ENCODE data around the gene FAM216A. TPM values are rescaled to one million over a fixed set of nuclear protein-coding genes. Genes with fewer than 3 reads are reported as not detected.
A peak's percentile ranks its signal among the peaks of the same experiment; 100 is the strongest.
"Not testable (repeated sequence)": the region's sequence is repeated elsewhere in the genome, so short reads cannot be mapped to it uniquely, and the experiment has no call there.

FAM216A gene, protein sequence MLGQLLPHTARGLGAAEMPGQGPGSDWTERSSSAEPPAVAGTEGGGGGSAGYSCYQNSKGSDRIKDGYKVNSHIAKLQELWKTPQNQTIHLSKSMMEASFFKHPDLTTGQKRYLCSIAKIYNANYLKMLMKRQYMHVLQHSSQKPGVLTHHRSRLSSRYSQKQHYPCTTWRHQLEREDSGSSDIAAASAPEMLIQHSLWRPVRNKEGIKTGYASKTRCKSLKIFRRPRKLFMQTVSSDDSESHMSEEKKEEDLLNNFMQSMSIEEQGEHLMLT
- polyA plus RNA-seq (2014; cell fraction: cytosol; rRNA removed), result 118 and 149 TPM in 2 replicates
- polyA plus RNA-seq (2014; cell fraction: nucleus; rRNA removed), result 121 and 137 TPM in 2 replicates

DNA sequence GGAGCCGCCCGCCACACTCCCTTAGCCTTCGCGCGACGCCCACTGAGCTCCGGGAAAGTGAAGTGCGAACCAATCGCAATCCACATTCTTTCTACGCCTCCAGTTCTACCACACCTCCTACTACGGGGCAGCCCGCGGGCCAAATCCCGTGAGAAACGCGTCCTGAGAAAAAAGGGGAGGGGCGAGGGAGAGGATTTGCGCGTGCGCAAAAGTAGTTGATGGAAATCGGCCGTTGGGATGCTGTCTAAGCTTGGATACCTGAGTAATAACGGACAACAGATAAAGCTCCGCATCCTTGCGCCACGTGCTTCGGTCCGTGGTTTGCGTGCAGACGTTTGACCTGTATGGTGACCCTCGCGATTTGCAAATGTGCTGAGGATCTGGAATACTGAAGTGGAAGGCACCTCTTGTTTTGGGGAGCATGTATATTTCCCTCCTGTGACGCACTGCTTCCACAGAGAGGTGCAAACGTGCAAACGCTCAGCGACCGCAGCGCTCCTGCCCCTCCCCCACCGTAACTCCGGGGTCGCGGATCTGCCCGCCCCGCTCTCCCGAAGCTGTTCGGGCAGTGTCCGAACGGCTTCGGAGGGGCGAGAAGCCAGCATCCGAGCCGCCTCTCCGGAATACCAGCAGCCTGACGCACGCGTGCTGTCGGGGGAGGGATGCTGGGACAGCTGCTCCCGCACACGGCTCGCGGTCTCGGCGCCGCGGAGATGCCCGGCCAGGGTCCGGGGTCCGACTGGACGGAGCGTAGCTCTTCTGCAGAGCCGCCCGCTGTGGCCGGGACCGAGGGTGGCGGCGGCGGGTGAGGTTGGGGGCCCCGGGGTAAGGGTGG lies at the start of gene FAM216A, which contains the start of gene GPN3:
Gene FAM216A (plus strand): TSS at position 632 of the 835 bp plus-strand sequence. CDS start 31 bp downstream, at position 663.
Gene GPN3 (minus strand): TSS at position 44 of the 835 bp plus-strand sequence. CDS start 54 bp downstream, outside the sequence.
- peak; percentile 99 for DNase-seq (ENCODE audit: low spot score)

DNA sequence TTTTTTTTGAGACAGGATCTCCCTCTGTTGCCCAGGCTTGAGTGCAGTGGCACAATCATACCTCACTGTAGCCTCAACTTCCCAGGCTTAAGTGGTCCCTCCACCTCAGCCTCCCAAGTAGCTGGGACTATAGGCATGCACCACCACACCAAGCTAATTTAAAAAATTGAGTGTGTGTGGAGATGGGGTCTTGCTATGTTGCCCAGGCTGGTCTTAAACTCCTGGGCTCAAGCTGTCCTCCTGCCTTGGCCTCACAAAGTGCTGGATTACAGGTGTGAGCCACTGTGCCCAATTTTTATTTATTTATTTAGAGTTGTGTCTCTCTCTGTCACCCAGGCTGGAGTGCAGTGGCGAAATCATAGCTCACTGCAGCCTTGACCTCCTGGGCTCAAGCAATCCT lies 48.0 kb upstream of the FAM216A start:
- not testable (repeated sequence) for DNase-seq (ENCODE audit: low spot score)

DNA sequence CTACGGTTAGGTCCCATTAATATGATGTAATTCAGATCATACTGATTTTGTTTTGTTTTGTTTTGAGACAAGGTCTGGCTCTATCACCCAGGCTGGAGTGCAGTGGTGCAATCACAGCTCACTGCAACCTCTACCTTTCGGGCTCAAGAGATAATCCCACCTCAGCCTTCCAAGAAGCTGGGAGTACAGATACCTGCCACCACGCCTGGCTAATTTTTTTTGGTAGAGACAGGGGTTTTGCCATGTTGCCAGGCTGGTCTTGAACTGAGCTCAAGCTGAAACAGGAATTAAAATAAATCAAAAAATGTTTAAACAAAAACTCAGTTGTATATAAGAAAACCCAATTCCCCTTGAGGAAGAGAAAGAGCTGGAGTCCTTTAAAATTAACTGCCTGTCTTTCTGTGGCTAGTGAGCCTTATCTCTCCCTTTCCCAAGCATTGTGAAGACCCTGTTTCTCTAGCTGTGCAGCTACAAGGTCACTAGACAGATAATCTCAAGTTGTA lies 47.4 kb upstream of the FAM216A start:
- DNase-seq (ENCODE audit: low spot score), result no peak

DNA sequence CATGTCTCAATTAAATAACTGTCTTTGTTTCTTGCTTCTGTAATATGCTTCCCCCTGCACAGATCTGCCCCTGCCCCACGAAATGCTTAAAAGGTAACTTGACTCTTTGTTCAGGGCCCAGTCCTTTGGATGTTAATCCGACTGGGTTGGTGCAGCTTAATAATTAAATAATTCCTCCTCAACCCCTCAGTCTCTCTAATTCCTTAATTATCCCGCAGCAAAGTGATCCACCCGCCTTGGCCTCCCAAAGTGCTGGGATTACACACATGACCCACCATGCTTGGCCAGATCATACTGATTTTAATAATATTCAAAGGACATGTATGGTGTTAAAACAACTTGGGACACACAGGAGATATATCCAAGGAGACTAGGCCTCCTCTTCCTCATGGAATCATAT lies 46.9 kb upstream of the FAM216A start:
- no peak for DNase-seq (ENCODE audit: low spot score)

DNA sequence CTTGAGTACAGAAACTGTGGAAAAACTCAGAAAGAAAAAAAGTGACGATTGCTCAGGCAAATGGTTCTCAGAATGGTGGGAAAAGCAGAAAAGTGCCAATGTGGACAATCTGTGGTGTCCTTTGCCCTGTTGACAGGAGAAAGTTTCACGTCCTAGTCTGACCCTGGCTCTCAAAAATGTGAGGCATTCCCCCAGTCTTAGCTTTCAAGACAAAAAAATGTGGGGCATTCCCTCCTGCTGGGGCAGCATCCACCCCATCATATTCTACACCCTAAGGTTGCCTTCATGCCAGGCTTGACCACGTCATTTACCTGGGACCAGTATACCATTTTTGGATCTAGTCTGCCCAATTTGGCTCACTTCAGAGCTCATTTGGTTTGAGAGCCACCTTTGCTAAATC lies 44.4 kb upstream of the FAM216A start:
- DNase-seq (ENCODE audit: low spot score), result no peak

DNA sequence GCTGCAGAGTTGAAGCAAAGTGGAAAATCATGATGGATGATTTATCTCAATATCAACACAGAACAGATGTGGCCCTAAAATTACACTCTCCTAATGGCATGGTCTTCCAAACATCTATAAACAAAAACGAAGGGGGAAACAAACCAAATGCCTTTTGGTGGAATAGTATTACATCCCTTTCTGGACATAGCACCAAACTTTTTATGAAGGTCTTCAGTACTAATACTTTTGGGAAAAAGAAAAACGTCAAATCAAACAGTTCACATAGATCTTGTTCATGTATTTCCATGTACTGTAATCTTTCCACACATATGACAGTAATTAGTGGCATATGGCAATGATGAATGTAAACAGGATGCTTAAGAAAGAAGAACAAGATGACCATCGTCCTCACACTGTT lies 42.2 kb upstream of the FAM216A start:
- peak; percentile 56 for DNase-seq (ENCODE audit: low spot score)

DNA sequence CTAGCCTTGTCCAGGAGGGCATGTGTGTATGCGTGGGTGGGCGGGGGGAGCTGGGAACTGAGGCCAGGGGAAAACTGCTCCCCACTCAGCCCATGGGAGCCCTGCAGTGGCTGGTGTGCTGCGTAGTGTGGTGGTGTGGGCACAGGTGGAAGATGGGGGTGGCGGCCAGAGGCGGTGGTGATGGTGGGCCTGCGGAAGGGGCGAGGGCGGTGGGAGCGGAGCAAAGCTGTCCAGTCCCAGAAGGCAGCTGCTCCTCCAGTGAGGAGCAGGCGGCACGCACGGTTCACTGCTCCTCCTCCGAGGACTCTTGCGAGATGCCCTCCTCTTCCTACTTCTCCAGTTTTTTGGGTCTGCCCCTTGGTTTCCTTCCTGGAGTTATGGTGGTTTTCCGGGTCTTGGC lies 39.0 kb upstream of the FAM216A start:
- not testable (repeated sequence) for DNase-seq (ENCODE audit: low spot score)

DNA sequence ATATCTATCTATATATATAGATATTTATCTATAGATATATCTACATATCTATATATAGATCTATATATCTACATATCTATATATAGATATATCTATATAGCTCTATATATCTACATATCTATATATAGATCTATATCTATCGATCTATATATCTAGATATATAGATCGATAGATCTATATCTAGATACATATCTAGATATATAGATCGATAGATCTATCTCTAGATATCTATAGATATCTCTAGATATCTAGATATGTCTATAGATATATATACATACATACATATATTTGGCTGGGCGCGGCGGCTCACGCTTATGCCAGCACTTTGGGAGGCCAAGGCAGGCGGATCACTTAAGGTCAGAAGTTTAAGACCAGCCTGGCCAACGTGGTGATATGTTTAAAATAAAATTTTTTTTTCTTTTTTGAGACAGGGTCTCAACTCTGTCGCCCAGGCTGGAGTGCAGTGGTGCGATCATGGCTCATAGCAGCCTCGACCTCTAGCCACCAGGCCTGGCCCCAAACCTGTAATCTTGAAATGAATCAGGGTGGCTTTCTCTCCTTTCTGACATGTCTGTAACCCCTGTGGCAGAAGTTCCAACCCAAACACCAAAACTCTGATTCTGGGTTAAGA lies 36.6 kb upstream of the FAM216A start:
- DNase-seq (ENCODE audit: low spot score), result no peak

DNA sequence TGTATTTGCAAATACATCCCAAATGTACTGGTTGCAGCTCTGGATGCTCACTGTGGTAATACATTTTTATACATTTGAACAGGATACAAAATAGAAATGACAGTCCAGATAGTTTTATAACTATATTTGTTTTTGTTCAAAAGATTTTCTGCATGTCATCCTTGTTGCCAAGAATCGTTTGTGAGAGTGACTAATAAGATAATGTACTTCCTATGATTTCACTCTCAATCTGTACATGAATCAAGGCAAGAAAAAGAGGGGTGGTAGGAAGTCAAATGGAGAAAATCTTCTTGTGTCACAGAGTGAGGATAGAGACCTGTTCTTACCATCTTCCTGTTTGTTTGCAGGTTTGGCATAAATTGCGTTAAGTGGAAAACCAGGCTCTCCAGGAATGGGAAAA lies 32.4 kb upstream of the FAM216A start:
- DNase-seq (ENCODE audit: low spot score), result no peak

DNA sequence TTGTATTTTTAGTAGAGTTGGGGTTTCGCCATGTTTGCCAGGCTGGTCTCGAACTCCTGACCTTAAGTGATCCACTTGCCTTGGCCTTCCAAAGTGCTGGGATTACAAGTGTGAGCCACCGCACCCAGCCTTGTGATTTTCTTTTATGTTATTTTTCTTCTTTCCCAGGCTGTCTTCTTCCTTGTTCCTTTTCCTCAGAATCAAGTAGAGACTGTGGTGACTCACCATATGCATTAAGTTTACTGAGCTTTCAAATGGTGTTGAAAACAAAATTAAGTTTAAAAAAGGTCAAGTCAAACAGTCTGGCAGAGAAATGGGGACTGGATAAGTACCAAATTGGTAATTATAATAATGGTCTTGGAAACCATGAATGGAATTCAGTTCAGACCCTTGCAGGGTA lies 24.2 kb upstream of the FAM216A start:
- no peak for DNase-seq (ENCODE audit: low spot score)

DNA sequence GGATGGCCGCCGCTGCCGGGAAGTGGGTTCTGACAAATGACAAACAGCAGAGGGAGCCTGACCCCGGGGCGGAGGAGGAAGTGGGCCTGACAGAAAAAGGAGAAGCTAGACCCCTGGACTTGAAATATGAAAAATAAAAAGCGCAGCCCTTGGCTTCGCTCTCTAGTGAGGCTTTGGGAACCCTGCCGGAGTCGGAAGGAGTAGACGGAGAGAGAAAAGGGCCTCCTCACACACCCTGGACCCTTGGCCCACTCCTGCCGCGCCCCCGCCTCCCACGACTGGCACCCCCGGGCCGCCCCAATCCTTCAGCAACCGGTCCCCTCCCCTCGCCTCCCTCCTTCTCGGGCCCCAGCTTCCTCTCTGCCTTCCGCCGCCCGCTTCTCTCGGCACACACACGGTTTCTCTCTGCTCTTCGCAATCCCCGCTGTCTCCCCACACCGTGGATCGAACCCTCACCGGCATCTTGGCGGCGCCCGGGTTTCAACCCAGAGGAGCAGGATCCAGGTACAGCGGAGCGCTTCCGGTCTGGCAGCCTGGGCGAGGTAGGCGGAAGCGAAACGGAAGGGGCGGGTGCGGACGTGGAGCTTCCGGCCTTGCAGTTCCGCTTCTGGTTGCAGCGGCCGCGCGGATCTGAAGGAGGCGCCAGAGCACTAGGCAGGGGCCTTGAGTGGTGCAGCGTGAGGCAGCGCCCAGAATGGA lies 18.7 kb upstream of the FAM216A start, which contains the start of gene ARPC3:
Gene ARPC3 (minus strand): TSS at position 539 of the 699 bp plus-strand sequence. CDS start 77 bp downstream, at position 462.
- peak; percentile 94 for DNase-seq (ENCODE audit: low spot score)

DNA sequence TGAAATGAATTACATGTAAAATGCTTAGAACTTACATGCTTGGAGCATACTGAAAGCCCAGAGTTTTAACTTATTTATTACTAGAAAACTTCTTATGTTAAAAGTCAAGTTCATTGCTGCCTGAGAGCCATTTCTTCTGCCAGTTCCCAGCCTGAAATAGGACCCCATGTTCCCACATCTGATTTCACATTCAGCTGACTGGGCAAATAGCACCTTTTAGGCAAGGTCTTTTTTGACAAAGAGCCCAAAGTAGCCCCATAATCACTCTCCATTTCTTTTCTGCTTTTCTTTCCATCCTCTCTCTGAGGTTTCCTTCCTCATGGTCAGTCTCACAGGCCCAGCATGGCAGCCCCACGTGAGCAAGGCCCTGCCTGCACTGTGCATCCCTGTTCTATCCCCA lies 17.4 kb upstream of the FAM216A start:
- no peak for DNase-seq (ENCODE audit: low spot score)

DNA sequence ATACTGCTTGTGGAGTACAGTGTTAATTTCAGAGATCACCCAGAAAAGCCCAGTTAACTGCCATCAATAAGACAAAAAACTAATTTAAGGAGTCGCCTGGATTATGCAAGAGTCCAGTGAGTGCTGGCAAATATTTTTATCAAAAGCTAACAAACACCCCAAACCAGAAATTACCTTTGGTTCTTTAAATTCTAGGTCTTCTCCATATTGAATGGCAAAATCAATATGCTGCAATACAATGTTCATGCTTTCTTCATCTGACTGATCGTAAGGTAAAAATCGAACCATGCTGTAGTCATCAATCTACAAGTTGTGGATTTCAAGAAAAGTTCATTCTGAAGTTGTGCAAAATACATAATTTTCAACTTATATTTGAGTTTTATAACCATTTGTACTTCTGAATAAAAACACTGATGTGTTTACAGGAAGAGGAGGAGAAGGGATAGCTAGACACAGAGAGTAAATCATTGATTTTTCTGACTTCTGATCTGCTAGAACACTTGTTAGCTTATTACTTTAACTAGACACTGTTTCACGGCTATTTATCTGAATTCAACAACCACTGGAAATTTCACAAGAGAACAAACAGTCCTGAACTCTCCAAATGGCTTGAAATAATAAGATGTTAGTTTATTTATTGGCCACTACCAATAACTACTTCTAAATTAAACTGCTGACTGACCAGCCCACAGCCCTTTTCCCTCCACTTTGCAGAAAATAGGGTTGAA lies 14.9 kb upstream of the FAM216A start:
- DNase-seq (ENCODE audit: low spot score), result no peak

DNA sequence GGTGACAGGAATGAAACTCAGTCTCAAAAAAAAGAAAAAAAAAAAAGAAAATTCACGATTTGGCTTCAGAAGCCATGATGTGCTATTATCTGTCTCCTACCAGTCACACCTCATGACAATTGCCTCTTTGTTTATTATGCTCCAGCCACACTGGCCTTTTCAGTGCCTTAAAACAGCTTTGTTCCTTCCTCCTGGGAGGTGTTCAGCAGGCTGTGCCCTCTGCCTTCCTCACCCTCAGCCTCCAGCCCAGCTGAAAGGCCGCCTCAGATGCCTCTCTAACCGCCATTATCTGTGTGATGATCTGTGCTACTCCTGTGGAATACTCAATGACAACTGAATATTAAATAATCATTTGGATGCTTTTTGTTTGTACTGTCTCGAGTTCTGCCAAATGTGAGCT lies 9.9 kb upstream of the FAM216A start:
- DNase-seq (ENCODE audit: low spot score), result no peak

DNA sequence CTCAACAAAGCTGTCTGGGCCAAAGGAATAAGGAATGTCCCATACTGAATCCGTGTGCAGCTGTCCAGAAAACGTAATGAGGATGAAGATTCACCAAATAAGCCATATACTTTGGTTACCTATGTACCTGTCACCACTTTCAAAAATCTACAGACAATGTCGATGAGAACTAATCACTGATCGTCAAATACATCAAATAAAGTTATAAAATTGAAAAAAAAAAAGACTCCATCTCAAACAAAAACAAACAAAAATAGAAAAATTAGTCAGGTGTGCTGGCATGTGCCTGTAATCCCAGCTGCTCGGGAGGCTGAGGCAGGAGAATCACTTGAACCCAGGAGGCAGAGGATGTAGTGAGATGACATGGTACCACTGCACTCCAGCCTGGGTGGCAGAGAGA lies 7.5 kb upstream of the FAM216A start:
- not testable (repeated sequence) for DNase-seq (ENCODE audit: low spot score)

DNA sequence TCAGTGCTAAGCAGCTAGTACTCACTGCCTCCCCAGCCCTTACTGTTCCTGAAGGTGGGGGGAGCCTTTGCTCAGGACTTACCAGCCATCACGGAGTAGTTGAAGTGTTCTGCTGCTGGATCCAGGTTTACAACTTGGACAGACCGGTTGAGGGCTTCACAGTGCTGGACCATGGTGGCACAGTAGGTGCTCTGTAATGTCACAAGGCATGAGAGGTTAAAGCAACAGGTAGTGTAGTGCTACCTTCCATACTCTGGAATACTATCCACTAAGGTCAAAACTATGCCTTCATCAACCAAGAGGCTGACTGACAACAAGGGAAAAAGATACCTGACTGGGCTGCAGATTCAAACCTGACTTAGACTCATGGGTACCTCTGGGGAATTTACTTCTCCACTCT lies 3.6 kb upstream of the FAM216A start:
- no peak for DNase-seq (ENCODE audit: low spot score)

DNA sequence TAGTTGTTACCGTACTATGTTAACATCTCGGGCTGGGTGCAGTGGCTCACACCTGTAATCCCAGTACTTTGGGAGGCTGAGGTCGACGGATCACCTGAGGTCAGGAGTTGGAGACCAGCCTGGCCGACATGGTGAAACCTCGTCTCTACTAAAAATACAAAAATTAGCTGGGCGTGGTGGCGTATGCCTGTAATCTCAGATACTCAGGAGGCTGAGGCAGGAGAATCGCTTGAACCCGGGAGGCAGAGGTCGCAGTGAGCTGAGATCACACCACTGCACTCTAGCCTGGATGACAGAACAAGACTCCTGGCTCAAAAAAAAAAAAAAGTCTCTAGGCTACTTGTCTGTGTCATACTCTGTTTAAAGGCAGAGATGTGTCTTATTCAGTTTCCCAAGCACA lies 2.9 kb upstream of the FAM216A start:
- DNase-seq (ENCODE audit: low spot score), result not testable (repeated sequence)

DNA sequence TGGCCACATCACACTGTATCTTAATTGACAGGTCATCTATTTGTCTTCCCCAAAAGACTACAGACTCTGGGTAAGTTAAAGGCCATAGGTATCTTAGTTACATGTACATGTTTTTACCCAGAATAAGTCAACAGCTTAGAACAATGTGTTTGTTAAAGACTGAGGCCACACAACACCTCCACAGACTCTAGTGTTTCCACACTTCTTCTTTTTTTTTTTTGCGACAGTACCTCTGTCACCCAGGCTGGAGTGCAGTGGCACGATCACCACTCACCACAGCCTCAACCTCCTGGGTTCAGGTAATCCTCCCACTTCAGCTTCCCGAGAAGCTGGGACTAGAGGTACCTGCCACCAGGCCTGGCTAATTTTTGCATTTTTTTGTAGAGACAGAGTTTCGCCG lies 1.9 kb upstream of the FAM216A start:
- DNase-seq (ENCODE audit: low spot score), result no peak

DNA sequence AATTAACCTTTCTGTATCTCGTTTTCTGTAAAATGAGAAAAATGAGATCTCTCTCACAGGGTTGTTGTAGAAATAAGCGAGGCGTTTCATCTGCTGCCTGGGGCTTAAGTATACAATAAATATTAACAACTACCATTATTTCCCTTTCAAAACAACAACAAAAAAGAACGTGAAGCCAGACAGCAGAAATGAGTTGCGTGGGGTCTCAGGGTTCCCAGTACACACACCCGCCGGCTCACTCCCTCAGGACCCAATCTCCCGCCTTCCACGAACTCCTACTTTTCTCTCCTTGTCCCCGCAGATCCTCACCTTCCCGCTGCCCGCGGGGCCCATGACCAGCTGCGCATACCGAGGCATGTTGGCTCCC lies 815 bp upstream of the FAM216A start:
- DNase-seq (ENCODE audit: low spot score), result no peak

DNA sequence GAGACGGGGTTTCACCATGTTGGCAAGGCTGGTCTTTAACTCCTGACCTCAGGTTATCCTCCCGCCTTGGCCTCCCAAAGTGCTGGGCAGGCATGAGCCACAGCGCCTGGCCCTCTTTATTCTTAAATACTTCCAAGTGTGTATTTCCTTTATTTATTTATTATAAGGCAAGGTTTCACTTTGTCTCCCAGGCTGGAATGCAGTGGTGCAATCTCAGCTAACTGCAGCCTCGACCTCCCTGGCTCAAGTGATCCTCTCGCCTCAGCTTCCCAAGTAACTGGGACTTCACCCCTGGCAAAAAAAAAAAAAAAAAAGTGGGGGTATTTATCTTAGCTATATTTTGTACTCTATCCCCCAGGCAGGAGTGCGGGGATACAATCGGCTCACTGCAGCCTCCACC lies 6.8 kb downstream of the FAM216A start:
- DNase-seq (ENCODE audit: low spot score), result no peak
